Measurements from ENCODE around the gene EFNB2.

- TF ChIP-seq EZH2phosphoT487 (IDR thresholded peaks at IDR 0.05; ENCODE audit: low read length) (no peak), EZH2 (optimal IDR thresholded peaks at IDR 0.05; ENCODE audit: low read depth, low read length) (no peak)
- TF ChIP-seq, protein P1, sequence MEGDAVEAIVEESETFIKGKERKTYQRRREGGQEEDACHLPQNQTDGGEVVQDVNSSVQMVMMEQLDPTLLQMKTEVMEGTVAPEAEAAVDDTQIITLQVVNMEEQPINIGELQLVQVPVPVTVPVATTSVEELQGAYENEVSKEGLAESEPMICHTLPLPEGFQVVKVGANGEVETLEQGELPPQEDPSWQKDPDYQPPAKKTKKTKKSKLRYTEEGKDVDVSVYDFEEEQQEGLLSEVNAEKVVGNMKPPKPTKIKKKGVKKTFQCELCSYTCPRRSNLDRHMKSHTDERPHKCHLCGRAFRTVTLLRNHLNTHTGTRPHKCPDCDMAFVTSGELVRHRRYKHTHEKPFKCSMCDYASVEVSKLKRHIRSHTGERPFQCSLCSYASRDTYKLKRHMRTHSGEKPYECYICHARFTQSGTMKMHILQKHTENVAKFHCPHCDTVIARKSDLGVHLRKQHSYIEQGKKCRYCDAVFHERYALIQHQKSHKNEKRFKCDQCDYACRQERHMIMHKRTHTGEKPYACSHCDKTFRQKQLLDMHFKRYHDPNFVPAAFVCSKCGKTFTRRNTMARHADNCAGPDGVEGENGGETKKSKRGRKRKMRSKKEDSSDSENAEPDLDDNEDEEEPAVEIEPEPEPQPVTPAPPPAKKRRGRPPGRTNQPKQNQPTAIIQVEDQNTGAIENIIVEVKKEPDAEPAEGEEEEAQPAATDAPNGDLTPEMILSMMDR (IDR thresholded peaks at IDR 0.05; ENCODE audit: low read length) = no peak
Observed at GRCh38 chr13:106467427-106468122, 67.9 kb downstream of the EFNB2 start.

Measured in MM.1S (cell line).